GM23338 (cell line): ENCODE results near the gene PLEKHG4. TPM values are rescaled to one million over a fixed set of nuclear protein-coding genes. Genes with fewer than 3 reads are reported as not detected.

Experiments
- ATAC-seq: fragments of 200-7000 bp; cut with Tn5 transposase; 3 replicates; pipeline ENCODE4 v1.9.1; 2020
- DNase-seq: peaks from one replicate; pipeline ENCODE4 v3.0.0-alpha.2; 2015; ENCODE audit warnings: low spot score
- H2AFZ ChIP-seq: fragments of 200-600 bp; sonication (generic); 2 replicates; pipeline ENCODE4 v1.8.0; 2016; ENCODE audit warnings: antibody characterized with exemption, mild to moderate bottlenecking, moderate library complexity
- H3F3A ChIP-seq: fragments of 200-600 bp; sonication (generic); replicated peaks from 2 replicates; pipeline ENCODE4 v1.8.0; 2017; ENCODE audit warnings: antibody characterized with exemption, mixed run types, low read depth
- H3K27ac ChIP-seq: fragments of 200-600 bp; sonication (generic); 2 replicates; pipeline ENCODE4 v1.6.1; 2016; ENCODE audit warnings: low read depth
- H3K27me3 ChIP-seq: fragments of 200-600 bp; sonication (generic); 2 replicates; pipeline ENCODE4 v1.8.0; 2016; ENCODE audit warnings: mild to moderate bottlenecking, mixed run types, moderate library complexity; ENCODE audit not compliant: insufficient read depth
- H3K36me3 ChIP-seq: fragments of 200-600 bp; sonication (generic); 2 replicates; pipeline ENCODE4 v1.8.0; 2016; ENCODE audit warnings: mild to moderate bottlenecking; ENCODE audit not compliant: insufficient read depth
- H3K4me1 ChIP-seq: fragments of 200-600 bp; sonication (generic); 2 replicates; pipeline ENCODE4 v1.8.0; 2016; ENCODE audit warnings: mild to moderate bottlenecking, moderate library complexity; ENCODE audit not compliant: insufficient read depth
- H3K4me2 ChIP-seq: fragments of 200-600 bp; sonication (generic); 2 replicates; pipeline ENCODE4 v1.7.1; 2017; ENCODE audit warnings: mixed run types
- H3K4me3 ChIP-seq: fragments of 200-600 bp; sonication (generic); 2 replicates; pipeline ENCODE4 v1.6.1; 2016; ENCODE audit warnings: mixed run types
- H3K79me2 ChIP-seq: fragments of 200-600 bp; sonication (generic); replicated peaks from 2 replicates; pipeline ENCODE4 v1.8.0; 2017; ENCODE audit warnings: mild to moderate bottlenecking; ENCODE audit not compliant: insufficient read depth
- H3K9me2 ChIP-seq: fragments of 200-600 bp; sonication (generic); 2 replicates; pipeline ENCODE4 v1.8.0; 2017; ENCODE audit not compliant: insufficient read depth
- H4K20me1 ChIP-seq: fragments of 200-600 bp; sonication (generic); replicated peaks from 2 replicates; pipeline ENCODE4 v1.8.0; 2017; ENCODE audit warnings: mild to moderate bottlenecking; ENCODE audit not compliant: insufficient read depth
- H3K27ac Mint-ChIP-seq: 2 replicates; pipeline ENCODE4 v1.8.0; 2020; ENCODE audit warnings: inconsistent platforms, mild to moderate bottlenecking, moderate library complexity, mixed read lengths
- H3K27me3 Mint-ChIP-seq: 3 replicates; pipeline ENCODE4 v1.8.0; 2022; ENCODE audit warnings: low read depth, mild to moderate bottlenecking, moderate library complexity, mixed read lengths, inconsistent platforms; ENCODE audit not compliant: insufficient read depth, poor library complexity
- H3K36me3 Mint-ChIP-seq: 3 replicates; pipeline ENCODE4 v1.8.0; 2021; ENCODE audit warnings: low read depth, mild to moderate bottlenecking, inconsistent platforms, moderate library complexity, mixed read lengths
- H3K4me1 Mint-ChIP-seq: 3 replicates; pipeline ENCODE4 v1.8.0; 2020; ENCODE audit warnings: mild to moderate bottlenecking, inconsistent platforms, mixed read lengths
- H3K4me3 Mint-ChIP-seq: 3 replicates; pipeline ENCODE4 v1.8.0; 2021; ENCODE audit warnings: moderate library complexity, mild to moderate bottlenecking, inconsistent platforms, mixed read lengths
- H3K9me3 Mint-ChIP-seq: 3 replicates; pipeline ENCODE4 v1.8.0; 2020; ENCODE audit warnings: moderate library complexity, mild to moderate bottlenecking, inconsistent platforms, mixed read lengths
- CREB1 ChIP-seq: fragments of 250-450 bp; sonication (Bioruptor Pico); IDR thresholded peaks from 2 replicates; pipeline ENCODE4 v1.5.0; 2020; ENCODE audit warnings: low read depth, mild to moderate bottlenecking, moderate library complexity
- EZH2 ChIP-seq: fragments of 200-600 bp; sonication (generic); IDR thresholded peaks from one replicate; pipeline ENCODE4 v1.8.0; 2017; ENCODE audit warnings: antibody characterized with exemption, mild to moderate bottlenecking, low read depth; ENCODE audit not compliant: unreplicated experiment
- JUNB ChIP-seq: IDR thresholded peaks from one replicate; pipeline ENCODE4 v1.6.1; 2016; ENCODE audit warnings: antibody characterized with exemption; ENCODE audit not compliant: unreplicated experiment
- NANOG ChIP-seq: IDR thresholded peaks from 2 replicates; pipeline ENCODE4 v1.6.1; 2016; ENCODE audit warnings: antibody characterized with exemption, borderline replicate concordance
- STAT1 ChIP-seq: IDR thresholded peaks from one replicate; pipeline ENCODE4 v1.6.1; 2016; ENCODE audit warnings: antibody characterized with exemption; ENCODE audit not compliant: unreplicated experiment
- ZNF114 ChIP-seq: fragments of 250-450 bp; sonication (Bioruptor Pico); IDR thresholded peaks from 2 replicates; pipeline ENCODE4 v1.5.0; 2020; ENCODE audit warnings: mild to moderate bottlenecking, moderate library complexity
- polyA plus RNA-seq: library from polyadenylated mRNA; unstranded; fragments of >200 nt; fragmentation: Nextera tagmentation; extraction: Ambion mirVana; gene quantifications from 2 replicates; pipeline ENCODE4 v1.2.1, GENCODE V29; 2016
- total RNA-seq: library from RNA; depleted of rRNA; stranded (reverse); fragments of >200 nt; shearing (Covaris generic); gene quantifications from 2 replicates; pipeline ENCODE4 v1.2.3, GENCODE V29; 2014
- TF ChIP-seq, protein P1 (sequence below): IDR thresholded peaks from one replicate; pipeline ENCODE4 v1.6.1; 2018; ENCODE audit warnings: antibody characterized with exemption; ENCODE audit not compliant: unreplicated experiment
- TF ChIP-seq, protein P2 (sequence below): fragments of 250-450 bp; sonication (Bioruptor Pico); IDR thresholded peaks from 2 replicates; pipeline ENCODE4 v1.5.0; 2020; ENCODE audit warnings: mild to moderate bottlenecking, moderate library complexity
- TF ChIP-seq, protein P3 (sequence below), 2 experiments: fragments of 200-600 bp in 1 of 2; sonication (generic) in 1 of 2; conservative IDR thresholded peaks; 2 replicates each; pipeline versions ENCODE4 v1.5.1 to v1.6.1; 2016 to 2017; ENCODE audit warnings: antibody characterized with exemption in 2 of 2, low read depth in 2 of 2, mild to moderate bottlenecking in 2 of 2, moderate library complexity in 1 of 2
- TF ChIP-seq, protein P4 (sequence below): IDR thresholded peaks from 2 replicates; pipeline ENCODE4 v1.6.1; 2016; ENCODE audit warnings: antibody characterized with exemption

PLEKHG4 gene
- total and polyA plus RNA-seq, 2 experiments from 2014 or later: 3.2 to 10.3 TPM

DNA sequence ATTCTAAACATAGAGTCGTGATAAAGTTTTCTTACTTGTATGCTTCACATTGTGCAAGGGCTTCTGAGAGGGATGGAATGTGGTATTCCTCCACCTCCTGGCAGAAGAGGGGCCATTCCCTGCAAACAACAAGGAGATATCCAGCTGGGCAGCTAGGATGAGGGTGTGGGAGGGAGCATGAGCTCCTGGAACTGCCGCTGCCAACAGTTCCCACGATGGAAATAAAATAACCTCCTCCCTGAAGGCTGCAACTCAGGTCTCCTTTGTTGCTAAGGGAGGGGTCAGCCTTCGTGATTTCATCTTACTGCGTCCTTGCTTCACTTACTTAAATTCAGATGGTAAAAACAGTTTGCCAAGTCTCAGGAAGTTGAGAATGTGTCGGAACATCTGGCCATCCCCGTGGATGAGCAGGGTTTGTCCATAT lies 15.6 kb downstream of the PLEKHG4 start:
- Histone ChIP-seq H3K79me2 (no peaks in the 10 kb centered on the region), H4K20me1 (no peaks in the 10 kb centered on the region), H3K4me3 (no peak overlapping the region), H2AFZ (no peak overlapping the region), H3K36me3 (no peaks in the 10 kb centered on the region), H3K27ac (no peak overlapping the region), H3K4me2 (no peak overlapping the region), H3K27me3 (no peaks in the 10 kb centered on the region), H3K4me1 (no peaks in the 10 kb centered on the region), H3K9me2 (no peaks in the 10 kb centered on the region), H3F3A (no peaks in the 10 kb centered on the region)
- Mint-ChIP-seq H3K36me3 (no peaks in the 10 kb centered on the region; the same call in 2 of the 3 replicates), H3K27ac (no peak overlapping the region), H3K4me3 (no peak overlapping the region), H3K9me3 (no peaks in the 10 kb centered on the region), H3K27me3 (peaks cover 7% of the 10 kb centered on the region), H3K4me1 (peaks cover 6% of the 10 kb centered on the region)
- TF ChIP-seq NANOG: no peak
- TF ChIP-seq JUNB: no peak
- TF ChIP-seq STAT1: no peak
- TF ChIP-seq, protein P1, sequence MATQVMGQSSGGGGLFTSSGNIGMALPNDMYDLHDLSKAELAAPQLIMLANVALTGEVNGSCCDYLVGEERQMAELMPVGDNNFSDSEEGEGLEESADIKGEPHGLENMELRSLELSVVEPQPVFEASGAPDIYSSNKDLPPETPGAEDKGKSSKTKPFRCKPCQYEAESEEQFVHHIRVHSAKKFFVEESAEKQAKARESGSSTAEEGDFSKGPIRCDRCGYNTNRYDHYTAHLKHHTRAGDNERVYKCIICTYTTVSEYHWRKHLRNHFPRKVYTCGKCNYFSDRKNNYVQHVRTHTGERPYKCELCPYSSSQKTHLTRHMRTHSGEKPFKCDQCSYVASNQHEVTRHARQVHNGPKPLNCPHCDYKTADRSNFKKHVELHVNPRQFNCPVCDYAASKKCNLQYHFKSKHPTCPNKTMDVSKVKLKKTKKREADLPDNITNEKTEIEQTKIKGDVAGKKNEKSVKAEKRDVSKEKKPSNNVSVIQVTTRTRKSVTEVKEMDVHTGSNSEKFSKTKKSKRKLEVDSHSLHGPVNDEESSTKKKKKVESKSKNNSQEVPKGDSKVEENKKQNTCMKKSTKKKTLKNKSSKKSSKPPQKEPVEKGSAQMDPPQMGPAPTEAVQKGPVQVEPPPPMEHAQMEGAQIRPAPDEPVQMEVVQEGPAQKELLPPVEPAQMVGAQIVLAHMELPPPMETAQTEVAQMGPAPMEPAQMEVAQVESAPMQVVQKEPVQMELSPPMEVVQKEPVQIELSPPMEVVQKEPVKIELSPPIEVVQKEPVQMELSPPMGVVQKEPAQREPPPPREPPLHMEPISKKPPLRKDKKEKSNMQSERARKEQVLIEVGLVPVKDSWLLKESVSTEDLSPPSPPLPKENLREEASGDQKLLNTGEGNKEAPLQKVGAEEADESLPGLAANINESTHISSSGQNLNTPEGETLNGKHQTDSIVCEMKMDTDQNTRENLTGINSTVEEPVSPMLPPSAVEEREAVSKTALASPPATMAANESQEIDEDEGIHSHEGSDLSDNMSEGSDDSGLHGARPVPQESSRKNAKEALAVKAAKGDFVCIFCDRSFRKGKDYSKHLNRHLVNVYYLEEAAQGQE: no peak
- TF ChIP-seq, protein P2, sequence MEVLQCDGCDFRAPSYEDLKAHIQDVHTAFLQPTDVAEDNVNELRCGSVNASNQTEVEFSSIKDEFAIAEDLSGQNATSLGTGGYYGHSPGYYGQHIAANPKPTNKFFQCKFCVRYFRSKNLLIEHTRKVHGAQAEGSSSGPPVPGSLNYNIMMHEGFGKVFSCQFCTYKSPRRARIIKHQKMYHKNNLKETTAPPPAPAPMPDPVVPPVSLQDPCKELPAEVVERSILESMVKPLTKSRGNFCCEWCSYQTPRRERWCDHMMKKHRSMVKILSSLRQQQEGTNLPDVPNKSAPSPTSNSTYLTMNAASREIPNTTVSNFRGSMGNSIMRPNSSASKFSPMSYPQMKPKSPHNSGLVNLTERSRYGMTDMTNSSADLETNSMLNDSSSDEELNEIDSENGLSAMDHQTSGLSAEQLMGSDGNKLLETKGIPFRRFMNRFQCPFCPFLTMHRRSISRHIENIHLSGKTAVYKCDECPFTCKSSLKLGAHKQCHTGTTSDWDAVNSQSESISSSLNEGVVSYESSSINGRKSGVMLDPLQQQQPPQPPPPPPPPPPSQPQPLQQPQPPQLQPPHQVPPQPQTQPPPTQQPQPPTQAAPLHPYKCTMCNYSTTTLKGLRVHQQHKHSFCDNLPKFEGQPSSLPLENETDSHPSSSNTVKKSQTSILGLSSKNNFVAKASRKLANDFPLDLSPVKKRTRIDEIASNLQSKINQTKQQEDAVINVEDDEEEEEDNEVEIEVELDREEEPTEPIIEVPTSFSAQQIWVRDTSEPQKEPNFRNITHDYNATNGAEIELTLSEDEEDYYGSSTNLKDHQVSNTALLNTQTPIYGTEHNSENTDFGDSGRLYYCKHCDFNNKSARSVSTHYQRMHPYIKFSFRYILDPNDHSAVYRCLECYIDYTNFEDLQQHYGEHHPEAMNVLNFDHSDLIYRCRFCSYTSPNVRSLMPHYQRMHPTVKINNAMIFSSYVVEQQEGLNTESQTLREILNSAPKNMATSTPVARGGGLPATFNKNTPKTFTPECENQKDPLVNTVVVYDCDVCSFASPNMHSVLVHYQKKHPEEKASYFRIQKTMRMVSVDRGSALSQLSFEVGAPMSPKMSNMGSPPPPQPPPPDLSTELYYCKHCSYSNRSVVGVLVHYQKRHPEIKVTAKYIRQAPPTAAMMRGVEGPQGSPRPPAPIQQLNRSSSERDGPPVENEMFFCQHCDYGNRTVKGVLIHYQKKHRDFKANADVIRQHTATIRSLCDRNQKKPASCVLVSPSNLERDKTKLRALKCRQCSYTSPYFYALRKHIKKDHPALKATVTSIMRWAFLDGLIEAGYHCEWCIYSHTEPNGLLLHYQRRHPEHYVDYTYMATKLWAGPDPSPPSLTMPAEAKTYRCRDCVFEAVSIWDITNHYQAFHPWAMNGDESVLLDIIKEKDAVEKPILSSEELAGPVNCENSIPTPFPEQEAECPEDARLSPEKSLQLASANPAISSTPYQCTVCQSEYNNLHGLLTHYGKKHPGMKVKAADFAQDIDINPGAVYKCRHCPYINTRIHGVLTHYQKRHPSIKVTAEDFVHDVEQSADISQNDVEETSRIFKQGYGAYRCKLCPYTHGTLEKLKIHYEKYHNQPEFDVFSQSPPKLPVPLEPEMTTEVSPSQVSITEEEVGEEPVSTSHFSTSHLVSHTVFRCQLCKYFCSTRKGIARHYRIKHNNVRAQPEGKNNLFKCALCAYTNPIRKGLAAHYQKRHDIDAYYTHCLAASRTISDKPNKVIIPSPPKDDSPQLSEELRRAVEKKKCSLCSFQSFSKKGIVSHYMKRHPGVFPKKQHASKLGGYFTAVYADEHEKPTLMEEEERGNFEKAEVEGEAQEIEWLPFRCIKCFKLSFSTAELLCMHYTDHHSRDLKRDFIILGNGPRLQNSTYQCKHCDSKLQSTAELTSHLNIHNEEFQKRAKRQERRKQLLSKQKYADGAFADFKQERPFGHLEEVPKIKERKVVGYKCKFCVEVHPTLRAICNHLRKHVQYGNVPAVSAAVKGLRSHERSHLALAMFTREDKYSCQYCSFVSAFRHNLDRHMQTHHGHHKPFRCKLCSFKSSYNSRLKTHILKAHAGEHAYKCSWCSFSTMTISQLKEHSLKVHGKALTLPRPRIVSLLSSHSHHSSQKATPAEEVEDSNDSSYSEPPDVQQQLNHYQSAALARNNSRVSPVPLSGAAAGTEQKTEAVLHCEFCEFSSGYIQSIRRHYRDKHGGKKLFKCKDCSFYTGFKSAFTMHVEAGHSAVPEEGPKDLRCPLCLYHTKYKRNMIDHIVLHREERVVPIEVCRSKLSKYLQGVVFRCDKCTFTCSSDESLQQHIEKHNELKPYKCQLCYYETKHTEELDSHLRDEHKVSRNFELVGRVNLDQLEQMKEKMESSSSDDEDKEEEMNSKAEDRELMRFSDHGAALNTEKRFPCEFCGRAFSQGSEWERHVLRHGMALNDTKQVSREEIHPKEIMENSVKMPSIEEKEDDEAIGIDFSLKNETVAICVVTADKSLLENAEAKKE (CRISPR knock-in tag): no peak
- TF ChIP-seq CREB1 (CRISPR knock-in tag): no peak
- TF ChIP-seq, protein P3, sequence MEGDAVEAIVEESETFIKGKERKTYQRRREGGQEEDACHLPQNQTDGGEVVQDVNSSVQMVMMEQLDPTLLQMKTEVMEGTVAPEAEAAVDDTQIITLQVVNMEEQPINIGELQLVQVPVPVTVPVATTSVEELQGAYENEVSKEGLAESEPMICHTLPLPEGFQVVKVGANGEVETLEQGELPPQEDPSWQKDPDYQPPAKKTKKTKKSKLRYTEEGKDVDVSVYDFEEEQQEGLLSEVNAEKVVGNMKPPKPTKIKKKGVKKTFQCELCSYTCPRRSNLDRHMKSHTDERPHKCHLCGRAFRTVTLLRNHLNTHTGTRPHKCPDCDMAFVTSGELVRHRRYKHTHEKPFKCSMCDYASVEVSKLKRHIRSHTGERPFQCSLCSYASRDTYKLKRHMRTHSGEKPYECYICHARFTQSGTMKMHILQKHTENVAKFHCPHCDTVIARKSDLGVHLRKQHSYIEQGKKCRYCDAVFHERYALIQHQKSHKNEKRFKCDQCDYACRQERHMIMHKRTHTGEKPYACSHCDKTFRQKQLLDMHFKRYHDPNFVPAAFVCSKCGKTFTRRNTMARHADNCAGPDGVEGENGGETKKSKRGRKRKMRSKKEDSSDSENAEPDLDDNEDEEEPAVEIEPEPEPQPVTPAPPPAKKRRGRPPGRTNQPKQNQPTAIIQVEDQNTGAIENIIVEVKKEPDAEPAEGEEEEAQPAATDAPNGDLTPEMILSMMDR (conservative IDR thresholded peaks at IDR 0.05; ENCODE audit: low read depth in 2 of 2): no peak
- TF ChIP-seq ZNF114 (CRISPR knock-in tag): no peak
- TF ChIP-seq, protein P4, sequence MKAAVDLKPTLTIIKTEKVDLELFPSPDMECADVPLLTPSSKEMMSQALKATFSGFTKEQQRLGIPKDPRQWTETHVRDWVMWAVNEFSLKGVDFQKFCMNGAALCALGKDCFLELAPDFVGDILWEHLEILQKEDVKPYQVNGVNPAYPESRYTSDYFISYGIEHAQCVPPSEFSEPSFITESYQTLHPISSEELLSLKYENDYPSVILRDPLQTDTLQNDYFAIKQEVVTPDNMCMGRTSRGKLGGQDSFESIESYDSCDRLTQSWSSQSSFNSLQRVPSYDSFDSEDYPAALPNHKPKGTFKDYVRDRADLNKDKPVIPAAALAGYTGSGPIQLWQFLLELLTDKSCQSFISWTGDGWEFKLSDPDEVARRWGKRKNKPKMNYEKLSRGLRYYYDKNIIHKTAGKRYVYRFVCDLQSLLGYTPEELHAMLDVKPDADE: no peak
- no peak for TF ChIP-seq EZH2
- DNase-seq (no peak), ATAC-seq (peak; percentile 58)
